NCI-H510A treated with DMSO at 0.1 percent for 48 hours (cell line): Measurements from ENCODE around the gene KRT80.
"Not testable (repeated sequence)": the region's sequence is repeated elsewhere in the genome, so short reads cannot be mapped to it uniquely, and the experiment has no call there.

Experiments used
- DNase-seq: peaks from one replicate; lab custom pipeline; 2025; lab: John Stamatoyannopoulos, UW

The KRT80 gene

GRCh38 chr12:52191841-52192791, at the start of gene KRT80:
KRT80 (minus strand) TSS chr12:52192014; CDS start chr12:52191902, 112 bp downstream.
- DNase-seq: peak; percentile 95

GRCh38 chr12:52241205-52241842, 49.5 kb upstream of the KRT80 start:
- no peak for DNase-seq

- DNase-seq: not testable (repeated sequence)
These were observed 48.4 kb upstream of the KRT80 start for GRCh38 chr12:52240247-52240646.

- DNase-seq: no peak
These were observed 48.0 kb upstream of the KRT80 start for GRCh38 chr12:52239767-52240166.

- no peak for DNase-seq
These were observed 47.3 kb upstream of the KRT80 start for GRCh38 chr12:52238916-52239646.

GRCh38 chr12:52238207-52238840, 46.5 kb upstream of the KRT80 start:
- no peak for DNase-seq

GRCh38 chr12:52236386-52237050, 44.7 kb upstream of the KRT80 start:
- DNase-seq: no peak

GRCh38 chr12:52235822-52236361, 44.1 kb upstream of the KRT80 start:
- peak; percentile 76 for DNase-seq

- no peak for DNase-seq
These were observed 43.4 kb upstream of the KRT80 start for GRCh38 chr12:52235001-52235764.

- no peak for DNase-seq
These were observed 42.5 kb upstream of the KRT80 start for GRCh38 chr12:52234223-52234810.

- DNase-seq: peak; percentile 24
These were observed 41.8 kb upstream of the KRT80 start for GRCh38 chr12:52233462-52234207.

- DNase-seq: peak; percentile 78
These were observed 41.1 kb upstream of the KRT80 start, which contains the start of gene KRT7 for GRCh38 chr12:52232674-52233461. KRT7 (plus strand) TSS chr12:52233243; CDS start chr12:52233297, 54 bp downstream.

GRCh38 chr12:52232203-52232673, 40.4 kb upstream of the KRT80 start:
- DNase-seq: no peak

GRCh38 chr12:52231305-52232202, 39.7 kb upstream of the KRT80 start:
- no peak for DNase-seq

GRCh38 chr12:52230364-52231281, 38.8 kb upstream of the KRT80 start:
- DNase-seq: no peak

GRCh38 chr12:52229836-52230343, 38.1 kb upstream of the KRT80 start:
- no peak for DNase-seq
